HG02763 (cell line): ENCODE measurements around the gene IFT81.

Experiments used
- ATAC-seq: cut with Tn5 transposase; IDR thresholded peaks from one replicate; pipeline ENCODE4 v1.9.1; 2021; ENCODE audit warnings: mild to moderate bottlenecking, moderate library complexity; ENCODE audit not compliant: unreplicated experiment

IFT81 gene

GRCh38 chr12:110156766-110157165 is 32.6 kb downstream of the IFT81 start:
- no peak for ATAC-seq

- no peak for ATAC-seq
These were observed 33.4 kb downstream of the IFT81 start for GRCh38 chr12:110157539-110157938.

- ATAC-seq: no peak
These were observed 35.6 kb downstream of the IFT81 start for GRCh38 chr12:110159671-110160245.

GRCh38 chr12:110165540-110166159 is 41.5 kb downstream of the IFT81 start:
- peak; percentile 78 for ATAC-seq

GRCh38 chr12:110168732-110169455 is 44.7 kb downstream of the IFT81 start:
- ATAC-seq: no peak

- no peak for ATAC-seq
These were observed 46.5 kb downstream of the IFT81 start for GRCh38 chr12:110170535-110171185.

- no peak for ATAC-seq
These were observed 47.0 kb downstream of the IFT81 start for GRCh38 chr12:110171186-110171538.

GRCh38 chr12:110171636-110172035 is 47.5 kb downstream of the IFT81 start:
- ATAC-seq: no peak

- no peak for ATAC-seq
These were observed 50.3 kb downstream of the IFT81 start for GRCh38 chr12:110174373-110174996.

GRCh38 chr12:110175201-110175600 is 51.0 kb downstream of the IFT81 start:
- no peak for ATAC-seq

- ATAC-seq: no peak
These were observed 52.6 kb downstream of the IFT81 start for GRCh38 chr12:110176745-110177144.

- no peak for ATAC-seq
These were observed 55.1 kb downstream of the IFT81 start for GRCh38 chr12:110179291-110179690.

- no peak for ATAC-seq
These were observed 56.4 kb downstream of the IFT81 start for GRCh38 chr12:110180591-110181005.

- ATAC-seq: no peak
These were observed 58.1 kb downstream of the IFT81 start for GRCh38 chr12:110182281-110182680.

GRCh38 chr12:110183386-110183785 is 59.2 kb downstream of the IFT81 start:
- ATAC-seq: no peak

GRCh38 chr12:110185626-110186025 is 61.5 kb downstream of the IFT81 start:
- ATAC-seq: no peak

- no peak for ATAC-seq
These were observed 61.9 kb downstream of the IFT81 start for GRCh38 chr12:110186059-110186458.

- ATAC-seq: no peak
These were observed 69.0 kb downstream of the IFT81 start for GRCh38 chr12:110193196-110193595.

- ATAC-seq: no peak
These were observed 72.8 kb downstream of the IFT81 start for GRCh38 chr12:110197003-110197402.

- no peak for ATAC-seq
These were observed 74.2 kb downstream of the IFT81 start for GRCh38 chr12:110198386-110198785.

- no peak for ATAC-seq
These were observed 75.4 kb downstream of the IFT81 start for GRCh38 chr12:110199339-110200123.
